Endothelial cell of umbilical vein (primary cell): ENCODE results near the gene TFAM. TPM values are rescaled to one million over a fixed set of nuclear protein-coding genes. Genes with fewer than 3 reads are reported as not detected.

Source experiments
- BruUV-seq: library from RNA; stranded (reverse); fragments of 400-500 nt; replicated peaks from 2 replicates; lab custom pipeline; 2021; lab: Mats Ljungman, UMichigan
- CTCF ChIA-PET: fragments of 300-600, 350-600 bp; sonication (Branson Sonifier 250); formaldehyde crosslinking; loops from one replicate; lab custom pipeline; 2021; ENCODE audit warnings: antibody characterized with exemption, inconsistent platforms; lab: Charles Lee
- POLR2A ChIA-PET: fragments of 300-600, 350-600 bp; sonication (Branson Sonifier 250); formaldehyde crosslinking; loops from one replicate; lab custom pipeline; 2021; ENCODE audit warnings: antibody characterized with exemption, inconsistent platforms; lab: Charles Lee
- DNase-seq: peaks from one replicate; pipeline ENCODE4 v3.0.0-alpha.2; 2011; ENCODE audit warnings: low read depth, low spot score
- FAIRE-seq: peaks from 2 replicates; lab custom pipeline; 2011; peaks lifted over from hg19 to GRCh38; lab: Jason Lieb, UNC
- H2AFZ ChIP-seq: 2 replicates; pipeline ENCODE4 v1.6.0; 2012; ENCODE audit warnings: low read depth, low read length, control low read depth, inconsistent platforms
- H3K27ac ChIP-seq: 2 replicates; pipeline ENCODE4 v1.5.1; 2011; ENCODE audit warnings: low read depth, mild to moderate bottlenecking, control low read depth, low read length, moderate library complexity; ENCODE audit not compliant: insufficient read depth
- H3K27me3 ChIP-seq, 2 experiments: 2 replicates each; pipeline versions ENCODE4 v1.6.0 to v1.6.1; 2011; ENCODE audit warnings: low read length in 2 of 2, mixed read lengths in 1 of 2; ENCODE audit not compliant: control insufficient read depth in 2 of 2, insufficient read depth in 2 of 2
- H3K36me3 ChIP-seq, 2 experiments: 2 replicates in 1 of 2; 3 replicates in 1 of 2; pipeline ENCODE4 v1.5.1; 2011; ENCODE audit warnings: low read length in 2 of 2, mild to moderate bottlenecking in 1 of 2, moderate library complexity in 1 of 2; ENCODE audit not compliant: control insufficient read depth in 2 of 2, insufficient read depth in 2 of 2; ENCODE audit errors: extremely low read depth in 1 of 2
- H3K4me1 ChIP-seq: 3 replicates; pipeline ENCODE4 v1.5.1; 2011; ENCODE audit warnings: mild to moderate bottlenecking, low read length; ENCODE audit not compliant: control insufficient read depth, insufficient read depth; ENCODE audit errors: extremely low read depth
- H3K4me2 ChIP-seq: 2 replicates; pipeline ENCODE4 v1.6.1; 2011; ENCODE audit warnings: low read length, control low read depth, mixed read lengths; ENCODE audit not compliant: insufficient read depth
- H3K4me3 ChIP-seq, 3 experiments: fragments of 200-600 bp in 1 of 3; sonication (generic), shearing (Covaris generic) in 1 of 3; replicated peaks in 1 of 3; 2 replicates each; pipeline ENCODE4 v1.5.1; 2011 to 2016; ENCODE audit warnings: control low read depth in 3 of 3, low read length in 3 of 3, mild to moderate bottlenecking in 2 of 3, inconsistent platforms in 1 of 3, low read depth in 1 of 3, moderate library complexity in 1 of 3; ENCODE audit not compliant: insufficient read depth in 1 of 3
- H3K79me2 ChIP-seq: 2 replicates; pipeline ENCODE4 v1.6.0; 2012; ENCODE audit warnings: low read length, inconsistent platforms; ENCODE audit not compliant: control insufficient read depth, insufficient read depth
- H3K9ac ChIP-seq: replicated peaks from 2 replicates; pipeline ENCODE3; 2011; ENCODE audit warnings: low read length, control low read depth; ENCODE audit not compliant: insufficient read depth; ENCODE audit errors: extremely low read depth
- H3K9me1 ChIP-seq: replicated peaks from 3 replicates; pipeline ENCODE4 v1.6.0; 2011; ENCODE audit warnings: mild to moderate bottlenecking, low read length; ENCODE audit not compliant: control insufficient read depth, insufficient read depth; ENCODE audit errors: extremely low read depth
- H3K9me3 ChIP-seq: replicated peaks from 2 replicates; pipeline ENCODE4 v1.5.1; 2012; ENCODE audit warnings: low read length, inconsistent platforms; ENCODE audit not compliant: control insufficient read depth, insufficient read depth
- H4K20me1 ChIP-seq: replicated peaks from 2 replicates; pipeline ENCODE3; 2011; ENCODE audit warnings: mild to moderate bottlenecking, low read length; ENCODE audit not compliant: control insufficient read depth, insufficient read depth; ENCODE audit errors: extremely low read depth
- EZH2 ChIP-seq: IDR thresholded peaks from 2 replicates; pipeline ENCODE4 v1.6.1; 2012; ENCODE audit warnings: borderline replicate concordance, low read depth, mild to moderate bottlenecking, moderate library complexity, low read length, inconsistent platforms; ENCODE audit not compliant: severe bottlenecking
- FOS ChIP-seq: IDR thresholded peaks from 2 replicates; pipeline ENCODE4 v1.6.1; 2011; ENCODE audit warnings: mild to moderate bottlenecking, low read length, moderate library complexity, borderline replicate concordance; ENCODE audit not compliant: insufficient read depth
- JUN ChIP-seq: IDR thresholded peaks from 2 replicates; pipeline ENCODE4 v1.6.1; 2011; ENCODE audit warnings: borderline replicate concordance, low read depth; ENCODE audit not compliant: insufficient read length, insufficient read depth
- POLR2A ChIP-seq: IDR thresholded peaks from 2 replicates; pipeline ENCODE4 v1.6.1; 2012; ENCODE audit warnings: low read depth, mild to moderate bottlenecking, control low read depth, low read length
- dilution Hi-C: fragments of 300-500 bp; cut with MboI; formaldehyde crosslinking; loops from one replicate; pipeline ENCODE4 v1.15.0; 2019; ENCODE audit warnings: low sequenced_read_pairs; ENCODE audit not compliant: extremely low pct_ligation_motif_present
- intact Hi-C: fragments of 100-400 bp; cut with micrococcal nuclease; formaldehyde crosslinking; loops from one replicate; pipeline ENCODE4 v1.10.0; 2022
- polyA plus RNA-seq, 4 experiments: library from polyadenylated mRNA; depleted of rRNA in 3 of 4; stranded (reverse) in 3 of 4; unstranded in 1 of 4; fragments of >200 nt; gene quantifications; 2 replicates each; pipeline versions ENCODE4 v1.2.1 to v1.2.3, GENCODE V29; 2011 to 2012; ENCODE audit warnings: missing spikeins in 1 of 4
- total RNA-seq: library from RNA; stranded (reverse); gene quantifications from 2 replicates; pipeline ENCODE4 v1.2.3, GENCODE V29; 2021

Gene TFAM
- total and polyA plus RNA-seq, 2 donors (not counting 3 experiments of a cell fraction or from before 2014, with no cell fraction given): 21.3 to 45.1 TPM

DNA sequence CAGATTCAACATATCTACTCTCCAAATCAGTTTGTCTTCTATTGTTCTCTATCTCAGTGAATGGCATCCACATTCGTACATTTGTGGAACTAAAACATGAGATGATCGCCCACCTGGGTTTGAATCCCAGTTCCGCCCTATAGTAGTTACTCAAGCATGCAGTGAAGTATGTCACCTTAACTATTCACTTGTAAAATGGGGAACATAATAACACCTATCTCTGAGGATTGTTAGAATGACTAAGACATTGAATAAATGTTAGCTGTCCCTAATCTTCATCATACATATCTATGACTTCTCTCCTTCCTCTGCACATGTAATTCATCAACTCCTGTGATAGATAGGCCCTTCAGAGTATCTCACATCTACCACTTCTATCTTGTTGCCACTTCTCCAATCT, 25.7 kb upstream of the TFAM start:
- H2AFZ ChIP-seq: no peak overlapping the region
- H3K4me1 ChIP-seq: peaks cover 11% of the 10 kb centered on the region
- H3K36me3 ChIP-seq: no peaks in the 10 kb centered on the region
- H3K4me3 ChIP-seq: no peak overlapping the region
- no peak overlapping the region for H3K4me2 ChIP-seq
- CTCF ChIA-PET: interaction anchor here (2.0 kb wide), 1 partner anchor 12 kb away, joined by 8 read pairs; no protein-coding TSS in a partner anchor
- TF ChIP-seq POLR2A: no peak
- peaks cover 13% of the 10 kb centered on the region for H3K79me2 ChIP-seq
- BruUV-seq: no TSS peak
- no peak overlapping the region for H3K9ac ChIP-seq
- no peaks in the 10 kb centered on the region for H4K20me1 ChIP-seq
- H3K27me3 ChIP-seq: no peaks in the 10 kb centered on the region
- dilution Hi-C loops: no loop called here
- H3K9me1 ChIP-seq: no peaks in the 10 kb centered on the region
- H3K27ac ChIP-seq: no peak overlapping the region
- intact Hi-C loops: no loop called here
- DNase-seq (no peak), FAIRE-seq (no peak)
- POLR2A ChIA-PET: no interaction called here
- H3K9me3 ChIP-seq: no peaks in the 10 kb centered on the region

DNA sequence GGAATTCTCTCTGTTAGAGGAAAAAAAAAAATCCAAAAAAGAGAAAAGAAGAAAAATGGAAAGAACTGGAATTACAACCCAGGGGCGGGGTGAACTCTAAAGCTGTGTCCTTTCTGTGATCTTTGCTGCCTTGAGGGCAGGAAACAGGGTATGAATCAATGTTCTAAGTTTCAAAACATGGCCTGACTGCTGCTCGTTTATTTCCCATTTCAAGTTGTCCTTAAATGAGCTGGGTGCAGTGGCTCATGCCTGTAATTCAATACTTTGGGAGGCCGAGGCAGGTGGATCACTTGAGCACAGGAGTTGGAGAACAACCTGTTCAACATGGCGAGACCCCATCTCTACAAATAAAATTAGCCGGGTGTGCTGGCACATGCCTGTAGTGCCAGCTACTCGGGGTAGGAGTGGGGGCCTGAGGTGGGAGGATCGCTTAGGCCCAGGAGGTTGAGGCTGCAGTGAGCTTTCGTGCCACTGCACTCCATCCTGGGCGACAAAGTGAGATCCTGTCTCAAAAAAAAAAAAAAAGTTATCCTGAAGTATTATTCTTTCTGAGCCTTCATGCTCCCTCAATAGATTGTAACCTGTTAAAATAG, 24.7 kb upstream of the TFAM start:
- peak; percentile 38 for DNase-seq
- no peaks in the 10 kb centered on the region for H3K9me3 ChIP-seq
- ChIA-PET POLR2A (no interaction called here), CTCF (interaction anchor here (0.8 to 2.0 kb wide), 3 partner anchors 13 to 24 kb away, joined by 4 to 8 read pairs (median 5); partner anchors contain the start of gene TFAM)
- H3K4me1 ChIP-seq: peaks cover 11% of the 10 kb centered on the region
- H3K9me1 ChIP-seq: no peaks in the 10 kb centered on the region
- H3K27ac ChIP-seq: no peak overlapping the region
- peaks cover 10% of the 10 kb centered on the region for H3K79me2 ChIP-seq
- no peak overlapping the region for H3K9ac ChIP-seq
- intact Hi-C loops: no loop called here
- no peak overlapping the region for H2AFZ ChIP-seq
- TF ChIP-seq JUN: no peak
- TF ChIP-seq EZH2: no peak
- no peak for TF ChIP-seq FOS
- dilution Hi-C loops: no loop called here
- H3K36me3 ChIP-seq: no peaks in the 10 kb centered on the region
- H3K27me3 ChIP-seq: no peaks in the 10 kb centered on the region
- no peak overlapping the region for H3K4me2 ChIP-seq
- H4K20me1 ChIP-seq: no peaks in the 10 kb centered on the region
- no TSS peak for BruUV-seq
- FAIRE-seq: peak; percentile 50
- H3K4me3 ChIP-seq: no peak overlapping the region
